Stimulated activated CD4-positive, alpha-beta T cell treated with anti-CD3 and anti-CD28 coated beads, Interleukin-12 subunit alpha, Interleukin-12 subunit beta, amount 100 ng/mL, for 24 hours (primary cell): ENCODE results near the gene TMEM150B.

Experiments used
- DNase-seq, 2 experiments: peaks; one replicate each; pipeline ENCODE4 v3.0.0-alpha.2; 2020; ENCODE audit warnings: low read depth in 2 of 2

The TMEM150B gene, protein sequence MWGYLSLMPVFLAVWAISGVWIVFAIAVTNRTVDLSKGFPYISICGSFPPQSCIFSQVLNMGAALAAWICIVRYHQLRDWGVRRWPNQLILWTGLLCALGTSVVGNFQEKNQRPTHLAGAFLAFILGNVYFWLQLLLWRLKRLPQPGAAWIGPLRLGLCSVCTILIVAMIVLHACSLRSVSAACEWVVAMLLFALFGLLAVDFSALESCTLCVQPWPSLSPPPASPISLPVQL

DNA sequence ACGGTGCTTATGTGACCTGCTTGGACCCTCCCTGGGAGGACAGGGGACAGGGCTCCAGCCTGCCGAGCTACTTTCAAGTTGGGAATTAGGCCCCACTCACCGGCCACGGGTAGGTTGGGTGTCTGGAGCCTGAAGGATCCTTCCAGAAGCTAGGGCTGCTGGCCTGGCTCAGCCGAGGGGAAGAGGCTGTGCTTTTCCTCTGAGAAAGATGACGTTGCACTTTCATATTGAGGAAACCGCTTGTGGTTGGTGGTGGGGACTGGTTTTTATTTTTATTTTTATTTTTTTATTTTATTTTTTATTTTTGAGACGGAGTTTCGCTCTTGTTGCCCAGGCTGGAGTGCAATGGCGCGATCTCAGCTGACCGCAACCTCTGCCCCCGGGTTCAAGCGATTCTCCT is at the start of gene TMEM150B:
Gene TMEM150B (minus strand): TSS at position 170 of the 400 bp plus-strand sequence. CDS start 4,305 bp downstream, outside the sequence.
- no peak for DNase-seq

DNA sequence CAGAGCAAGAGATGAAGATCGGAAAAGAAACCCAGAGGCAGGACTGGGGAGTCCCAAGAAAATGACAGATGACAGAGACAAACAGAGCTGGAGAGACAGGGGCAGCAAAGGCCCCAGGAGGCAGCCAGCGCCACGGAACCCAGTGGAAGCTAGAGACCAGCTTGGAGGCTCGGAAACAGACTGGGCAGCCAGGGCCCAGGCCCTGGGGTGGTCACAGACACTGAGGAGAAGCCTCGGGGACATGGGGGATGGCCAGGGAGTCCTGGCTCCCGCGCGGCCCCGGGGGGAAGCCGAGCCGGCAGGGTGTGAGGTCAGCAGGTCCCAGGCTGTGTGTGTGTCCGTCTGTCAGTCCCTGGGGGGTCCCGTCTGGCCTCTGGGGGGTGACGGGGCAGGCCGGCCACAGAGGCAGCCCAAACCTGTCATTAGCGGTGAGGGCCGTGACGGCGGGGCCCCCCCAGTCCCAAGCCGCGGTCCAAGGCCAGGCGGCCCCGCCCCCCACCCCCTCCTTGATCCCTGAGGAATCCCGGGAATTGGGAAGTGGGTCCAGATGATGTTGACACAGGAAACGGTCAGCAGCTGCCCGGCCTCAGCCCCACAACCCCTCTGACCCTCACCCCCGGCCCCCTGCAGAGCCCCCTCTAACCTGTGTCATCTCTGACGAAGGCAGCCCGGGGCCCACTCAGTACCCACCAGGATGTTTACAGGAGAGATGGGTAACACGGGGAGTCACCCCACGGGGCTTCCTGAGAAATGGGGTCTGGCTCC is 49.0 kb upstream of the TMEM150B start:
- no peak for DNase-seq

DNA sequence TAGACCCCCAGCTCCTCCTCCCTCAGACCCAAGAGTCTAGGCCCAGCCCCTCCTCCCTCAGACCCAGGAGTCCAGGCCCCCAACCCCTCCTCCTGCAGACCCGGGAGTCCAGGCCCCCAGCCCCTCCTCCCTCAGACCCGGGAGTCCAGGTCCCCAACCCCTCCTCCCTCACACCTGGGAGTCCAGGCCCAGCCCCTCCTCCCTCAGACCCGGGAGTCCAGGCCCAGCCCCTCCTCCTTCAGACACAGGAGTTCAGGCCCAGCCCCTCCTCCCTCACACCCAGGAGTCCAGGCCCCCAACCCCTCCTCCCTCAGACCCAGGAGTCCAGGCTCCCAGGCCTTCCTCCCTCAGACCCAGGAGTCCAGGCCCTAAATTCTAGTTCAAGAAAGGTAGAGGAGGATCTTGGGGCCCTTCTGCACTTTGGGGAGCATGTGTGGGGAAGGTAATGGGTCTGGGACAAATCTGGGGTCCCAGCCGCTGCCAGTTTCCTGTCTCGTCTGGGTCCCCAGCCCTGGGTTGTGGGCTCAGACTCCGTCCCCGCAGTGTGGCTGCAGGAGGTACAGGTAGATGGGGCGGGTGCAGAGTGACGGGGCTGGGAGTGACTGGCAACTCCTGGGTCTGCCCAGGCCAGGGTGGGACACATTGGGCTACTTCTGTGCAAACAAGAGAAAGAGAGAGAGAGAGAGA is 48.3 kb upstream of the TMEM150B start:
- no peak for DNase-seq

GRCh38 chr19:55372316-55373081 is 47.4 kb upstream of the TMEM150B start:
- DNase-seq = no peak

DNA sequence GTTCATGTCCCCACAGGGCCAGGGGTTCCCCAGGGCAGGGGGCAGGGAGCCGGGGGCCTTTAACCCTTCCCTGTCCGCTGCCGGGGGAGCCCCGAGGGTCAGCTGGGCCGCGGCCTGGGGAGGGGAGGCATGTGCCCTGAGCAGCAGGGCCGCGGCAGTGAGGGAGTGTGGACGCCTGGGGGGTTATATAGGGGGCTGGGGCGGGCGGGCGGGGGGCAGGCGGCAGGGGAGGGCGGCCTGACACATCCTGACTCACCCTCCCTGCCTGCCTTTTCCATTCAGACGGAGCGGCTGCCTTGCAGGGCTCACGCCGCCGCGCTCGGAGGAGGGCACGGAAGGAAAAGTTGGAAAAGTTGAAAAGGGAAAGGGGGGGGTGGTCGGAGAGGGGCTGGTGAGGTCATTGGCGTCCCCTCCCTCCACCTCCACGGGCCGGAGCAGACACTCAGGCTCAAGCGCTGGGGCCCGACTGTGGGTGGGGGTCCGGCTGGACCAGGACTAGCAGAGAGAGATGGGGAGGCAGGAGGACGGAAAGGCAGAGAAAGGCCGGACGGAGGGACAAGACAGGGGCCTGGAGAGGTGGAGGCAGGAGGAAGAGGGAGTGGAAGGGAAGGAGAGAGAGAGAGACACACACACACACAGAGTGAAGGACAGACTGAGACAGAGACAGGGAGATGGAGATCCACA is 45.3 kb upstream of the TMEM150B start, which contains the start of gene IL11:
Gene IL11 (minus strand): TSS at position 159 of the 684 bp plus-strand sequence. CDS start 153 bp downstream, at position 6.
- DNase-seq = no peak

DNA sequence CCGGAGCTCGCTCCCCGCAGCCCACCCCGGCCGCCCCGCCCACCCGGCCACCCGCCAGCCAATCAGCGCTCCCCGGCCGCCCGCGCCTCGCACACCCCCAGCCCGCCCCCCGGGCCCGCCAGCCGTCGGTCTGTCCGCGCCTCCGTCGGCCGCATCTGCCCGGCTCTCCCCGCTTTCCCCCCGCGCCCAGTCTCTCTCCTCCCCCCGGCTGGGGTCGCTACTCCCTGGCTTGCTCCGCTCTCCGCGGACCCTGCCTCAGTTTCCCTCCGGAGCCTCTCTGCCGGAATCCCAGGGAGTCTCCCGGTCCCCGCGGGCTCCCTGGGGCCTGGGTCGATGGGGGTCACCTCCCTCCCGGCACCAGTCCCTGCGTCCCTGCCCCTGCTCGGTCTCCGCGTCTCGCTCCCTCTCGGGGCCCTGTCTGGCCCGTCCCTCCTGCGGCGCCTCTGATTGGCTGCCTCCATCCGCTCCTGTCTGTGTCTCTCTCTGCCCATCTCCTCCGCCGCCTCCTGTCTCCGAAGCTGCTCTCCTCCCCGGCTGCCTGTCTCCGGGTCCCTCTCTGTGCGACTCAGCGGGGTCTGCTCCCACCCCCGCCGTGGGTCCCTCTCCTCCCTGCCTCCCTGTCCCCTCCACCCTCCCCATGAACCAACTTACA is 44.6 kb upstream of the TMEM150B start:
- DNase-seq = no peak

GRCh38 chr19:55368701-55369563 is 43.8 kb upstream of the TMEM150B start:
- DNase-seq = no peak

DNA sequence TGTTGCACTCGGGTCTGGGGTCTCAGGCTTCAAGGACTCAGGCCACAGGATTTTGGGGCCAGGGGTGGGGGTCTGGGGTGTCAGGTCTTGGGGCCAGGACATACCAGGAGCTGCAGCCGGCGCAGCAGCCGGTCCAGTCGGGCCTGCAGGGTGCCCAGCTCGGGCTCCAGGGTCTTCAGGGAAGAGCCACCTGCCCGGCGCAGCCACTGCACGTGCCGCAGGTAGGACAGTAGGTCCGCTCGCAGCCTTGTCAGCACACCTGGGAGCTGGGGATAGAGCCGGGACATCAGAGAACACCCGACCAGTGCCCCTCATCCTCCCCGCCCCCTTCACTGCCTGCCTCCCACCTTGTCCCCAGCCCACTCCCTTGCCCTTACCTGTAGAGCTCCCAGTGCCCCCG is 43.0 kb upstream of the TMEM150B start:
- DNase-seq = no peak

DNA sequence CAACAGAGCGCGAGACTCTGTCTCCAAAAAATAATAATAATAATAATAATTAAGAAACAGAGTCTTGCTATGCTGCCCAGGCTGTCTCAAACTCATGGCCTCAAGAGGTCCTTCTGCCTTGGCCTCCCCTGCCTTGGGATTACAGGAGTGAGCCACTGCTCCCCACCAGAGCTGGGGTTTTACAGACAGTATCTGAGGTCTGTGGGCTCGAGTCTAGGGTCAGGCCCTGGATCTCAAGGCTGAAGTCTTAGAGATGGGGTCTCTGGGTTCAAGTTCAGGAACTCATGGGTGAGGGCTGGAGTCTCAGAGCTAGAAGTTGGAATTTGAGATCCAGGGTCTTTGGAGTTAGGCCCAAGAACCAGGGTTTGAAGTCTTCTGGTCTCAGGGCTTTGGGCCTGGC is 41.6 kb upstream of the TMEM150B start:
- no peak for DNase-seq

GRCh38 chr19:55365964-55366363 is 40.8 kb upstream of the TMEM150B start:
- DNase-seq = no peak

- no peak for DNase-seq
These were observed 40.1 kb upstream of the TMEM150B start for GRCh38 chr19:55365245-55365644.

GRCh38 chr19:55362990-55363716 is 38.0 kb upstream of the TMEM150B start, which contains the start of gene GARIN5B:
TSS of gene GARIN5B (minus strand) at chr19:55363260. CDS start at chr19:55363066, 194 bp downstream.
- no peak for DNase-seq

DNA sequence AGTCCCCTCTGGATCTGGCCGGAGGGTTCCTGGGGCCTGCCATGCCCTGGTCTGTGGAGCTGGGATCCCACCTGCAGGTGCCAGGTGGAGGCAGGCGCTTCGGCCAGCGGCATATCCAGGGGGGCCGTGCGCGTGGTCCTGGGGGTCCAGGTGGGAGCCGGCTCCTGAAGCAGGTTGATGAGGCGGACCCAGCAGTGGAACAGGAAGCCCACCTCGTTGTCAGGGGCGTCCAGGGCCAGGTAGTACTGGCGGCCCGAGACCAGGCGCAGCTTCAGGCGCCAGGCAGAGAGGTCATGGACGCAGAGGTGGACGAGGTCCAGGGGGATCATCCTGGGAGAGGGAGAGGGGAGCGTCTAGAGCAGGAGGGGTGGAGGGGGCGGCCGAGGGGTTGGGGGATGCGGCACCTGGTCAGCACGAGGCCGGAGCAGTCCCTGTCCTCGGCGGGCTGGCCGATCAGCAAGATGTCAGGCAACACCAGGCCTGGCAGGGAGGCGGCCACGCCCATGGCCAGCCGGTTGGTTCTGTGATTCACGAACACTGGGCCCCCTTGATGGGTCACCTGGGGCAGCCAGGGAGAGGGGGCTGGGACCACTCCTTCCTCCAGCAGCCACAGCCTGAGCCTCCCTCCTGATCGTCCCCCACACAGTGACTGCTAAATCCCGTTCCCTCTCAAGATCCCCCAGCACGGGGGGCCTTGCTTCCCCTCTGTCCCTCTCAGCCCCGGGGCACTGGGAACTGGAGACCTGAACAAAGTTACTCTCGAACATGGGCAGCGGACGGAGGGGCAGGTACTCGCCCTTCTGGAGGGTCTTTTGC is 37.2 kb upstream of the TMEM150B start:
- DNase-seq = no peak

DNA sequence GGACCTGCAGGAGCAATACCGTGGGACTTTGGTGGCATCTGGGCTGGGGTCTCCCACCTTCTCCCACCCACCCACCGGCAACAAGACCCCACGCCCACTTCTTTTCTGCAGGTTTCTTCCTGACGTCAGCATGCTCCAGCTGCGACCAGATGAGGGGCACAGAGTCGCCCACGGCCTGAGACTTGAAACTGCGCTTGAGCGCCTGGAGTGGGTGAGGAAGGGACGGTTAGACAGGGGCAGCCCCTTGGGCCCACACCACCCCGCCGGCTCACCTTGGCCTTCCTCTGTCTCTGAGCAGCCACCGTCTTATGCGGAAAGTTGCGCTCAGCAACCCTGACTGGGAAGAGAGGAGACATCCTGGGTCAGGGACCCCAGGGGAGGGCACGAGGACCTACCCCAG is 35.8 kb upstream of the TMEM150B start:
- no peak for DNase-seq

DNA sequence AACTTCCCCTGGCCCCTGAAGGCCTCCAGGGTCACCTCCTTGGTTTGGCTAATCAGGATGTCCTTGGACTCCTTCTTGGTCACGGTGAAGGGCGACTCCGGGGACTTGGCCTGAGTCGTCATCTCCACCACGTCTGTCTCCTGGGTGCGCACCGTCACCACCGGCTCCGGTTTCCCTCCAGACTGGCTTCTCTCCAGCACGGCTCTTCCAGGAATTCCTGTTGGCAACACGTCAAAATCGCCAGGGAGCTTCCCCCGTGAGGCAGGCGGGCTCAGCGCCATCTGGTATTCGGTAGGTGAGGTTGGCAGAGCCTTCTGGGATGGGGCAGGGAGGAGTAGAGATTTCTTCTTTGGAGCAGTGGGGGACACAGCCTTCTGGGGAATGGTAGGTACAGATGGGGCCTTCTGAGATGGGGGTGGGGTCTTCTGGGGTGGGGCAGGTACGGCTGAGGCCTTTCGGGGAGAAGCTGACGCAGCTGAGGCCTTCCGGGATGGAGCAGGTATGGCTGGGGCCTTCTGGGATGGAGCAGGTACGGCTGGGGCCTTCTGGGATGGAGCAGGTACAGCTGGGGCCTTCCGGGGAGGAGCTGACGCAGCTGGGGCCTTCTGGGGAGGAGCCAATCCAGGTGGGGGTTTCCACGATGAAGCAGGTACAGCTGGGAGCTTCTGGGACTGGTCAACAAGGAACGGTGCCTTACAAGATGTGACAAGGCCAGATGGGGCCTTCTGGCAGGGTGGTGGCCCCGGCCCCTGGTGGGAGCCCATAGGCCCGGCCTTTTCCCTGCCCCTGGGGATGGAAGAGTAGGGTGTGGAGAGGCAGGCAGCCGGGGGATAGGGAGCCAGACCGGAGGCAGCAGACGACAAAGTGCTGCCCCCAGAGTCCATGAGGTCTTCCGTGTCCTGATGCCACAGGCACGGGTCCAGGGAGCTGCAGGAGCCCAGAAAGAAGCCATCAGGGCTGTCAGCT is 34.1 kb upstream of the TMEM150B start:
- DNase-seq = no peak

DNA sequence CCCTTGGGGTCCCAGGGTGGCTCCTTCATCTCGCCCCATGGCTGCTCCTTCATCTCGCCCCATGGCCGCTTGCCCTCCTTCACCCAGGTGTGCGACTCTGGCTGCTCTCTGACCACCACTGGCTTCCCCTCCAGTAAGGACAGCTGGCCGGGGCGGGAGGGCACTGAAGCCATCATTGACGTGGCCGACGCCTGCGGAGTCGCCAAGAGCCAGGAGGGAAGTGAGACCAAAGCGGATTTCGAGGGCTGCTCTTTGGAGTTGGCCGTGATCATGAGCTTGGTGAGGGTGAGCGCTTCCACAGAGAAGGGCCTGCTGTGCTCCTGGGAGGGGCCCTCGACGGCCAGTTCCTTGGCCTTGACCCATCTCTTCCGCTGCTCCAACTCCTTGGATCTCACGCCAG is 33.4 kb upstream of the TMEM150B start:
- DNase-seq = no peak
